Measurements from ENCODE around the gene MAP2K1. TPM values are rescaled to one million over a fixed set of nuclear protein-coding genes. Genes with fewer than 3 reads are reported as not detected.
A peak's percentile ranks its signal among the peaks of the same experiment; 100 is the strongest.

MAP2K1 gene
- total RNA-seq, 1 donor from 2014 or later = 42.0 TPM

DNA sequence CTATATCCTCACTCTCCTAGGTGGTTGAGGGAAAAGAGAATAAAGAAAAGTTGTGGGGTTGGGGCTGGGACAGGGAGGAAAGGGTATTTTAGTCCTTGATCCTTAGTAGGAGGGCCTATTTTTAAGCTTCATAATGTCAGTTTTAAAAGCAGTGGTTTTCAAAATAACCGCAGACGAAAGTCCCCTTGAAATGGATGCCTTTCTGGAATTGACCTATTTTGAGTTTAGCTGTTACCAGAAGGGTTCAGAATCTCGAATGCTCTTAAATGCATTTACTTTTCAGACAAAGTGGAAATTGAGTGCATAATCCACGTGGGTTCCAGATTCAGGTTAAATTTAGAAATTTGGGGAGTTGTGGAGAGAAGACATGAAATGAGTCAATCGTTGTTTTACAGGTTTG, 16.6 kb downstream of the MAP2K1 start:
- CTCF ChIA-PET = interaction anchor here (1.2 kb wide), 1 partner anchor 17 kb away, joined by 3 read pairs; the partner anchor contains the start of gene MAP2K1
- ATAC-seq (ENCODE audit: low read depth) (no peak), DNase-seq (no peak)
- Mint-ChIP-seq H3K4me3 (no peak overlapping the region), H3K4me1 (peaks cover 68% of the 10 kb centered on the region), H3K27me3 (no peaks in the 10 kb centered on the region), H3K36me3 (ENCODE audit: low read depth) (peaks cover 9% of the 10 kb centered on the region), H3K27ac (no peak overlapping the region), H3K9me3 (no peaks in the 10 kb centered on the region)
- POLR2A ChIA-PET = interaction anchor here (1.0 kb wide), 1 partner anchor 95 kb away, joined by 3 read pairs; no protein-coding TSS in a partner anchor
- intact Hi-C loops (cut with micrococcal nuclease) = no loop called here
- TF ChIP-seq, protein P1, sequence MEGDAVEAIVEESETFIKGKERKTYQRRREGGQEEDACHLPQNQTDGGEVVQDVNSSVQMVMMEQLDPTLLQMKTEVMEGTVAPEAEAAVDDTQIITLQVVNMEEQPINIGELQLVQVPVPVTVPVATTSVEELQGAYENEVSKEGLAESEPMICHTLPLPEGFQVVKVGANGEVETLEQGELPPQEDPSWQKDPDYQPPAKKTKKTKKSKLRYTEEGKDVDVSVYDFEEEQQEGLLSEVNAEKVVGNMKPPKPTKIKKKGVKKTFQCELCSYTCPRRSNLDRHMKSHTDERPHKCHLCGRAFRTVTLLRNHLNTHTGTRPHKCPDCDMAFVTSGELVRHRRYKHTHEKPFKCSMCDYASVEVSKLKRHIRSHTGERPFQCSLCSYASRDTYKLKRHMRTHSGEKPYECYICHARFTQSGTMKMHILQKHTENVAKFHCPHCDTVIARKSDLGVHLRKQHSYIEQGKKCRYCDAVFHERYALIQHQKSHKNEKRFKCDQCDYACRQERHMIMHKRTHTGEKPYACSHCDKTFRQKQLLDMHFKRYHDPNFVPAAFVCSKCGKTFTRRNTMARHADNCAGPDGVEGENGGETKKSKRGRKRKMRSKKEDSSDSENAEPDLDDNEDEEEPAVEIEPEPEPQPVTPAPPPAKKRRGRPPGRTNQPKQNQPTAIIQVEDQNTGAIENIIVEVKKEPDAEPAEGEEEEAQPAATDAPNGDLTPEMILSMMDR (IDR thresholded peaks at IDR 0.05) = no peak

DNA sequence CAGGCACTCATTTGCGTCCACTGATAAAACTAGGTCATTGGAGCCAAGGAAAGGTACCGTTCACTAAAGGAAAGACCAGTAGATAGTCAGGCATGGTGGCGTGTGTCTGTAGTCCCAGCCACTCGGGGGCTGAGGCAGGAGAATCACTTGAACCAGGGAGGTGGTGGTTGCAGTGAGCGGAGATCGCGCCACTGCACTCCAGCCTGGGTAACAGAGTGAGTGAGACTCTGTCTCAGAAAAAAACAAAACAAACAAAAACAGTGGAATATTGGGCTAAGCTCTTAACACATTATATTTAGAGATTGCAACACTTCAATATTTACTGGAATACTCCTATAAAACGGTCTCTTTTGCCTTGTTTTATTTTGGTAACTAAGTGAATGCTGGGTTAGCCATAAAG, 17.4 kb downstream of the MAP2K1 start:
- Mint-ChIP-seq H3K4me3 (no peak overlapping the region), H3K36me3 (ENCODE audit: low read depth) (peaks cover 6% of the 10 kb centered on the region), H3K27me3 (no peaks in the 10 kb centered on the region), H3K9me3 (no peaks in the 10 kb centered on the region), H3K4me1 (peaks cover 74% of the 10 kb centered on the region), H3K27ac (no peak overlapping the region)
- ATAC-seq (ENCODE audit: low read depth) (no peak), DNase-seq (no peak)
- TF ChIP-seq, protein P1 (IDR thresholded peaks at IDR 0.05) = no peak
- ChIA-PET CTCF (interaction anchor here (0.9 to 1.1 kb wide), 2 partner anchors 18 to 94 kb away, joined by 3 read pairs; partner anchors contain the start of gene SNAPC5), POLR2A (no interaction called here)
- intact Hi-C loops (cut with micrococcal nuclease) = no loop called here

DNA sequence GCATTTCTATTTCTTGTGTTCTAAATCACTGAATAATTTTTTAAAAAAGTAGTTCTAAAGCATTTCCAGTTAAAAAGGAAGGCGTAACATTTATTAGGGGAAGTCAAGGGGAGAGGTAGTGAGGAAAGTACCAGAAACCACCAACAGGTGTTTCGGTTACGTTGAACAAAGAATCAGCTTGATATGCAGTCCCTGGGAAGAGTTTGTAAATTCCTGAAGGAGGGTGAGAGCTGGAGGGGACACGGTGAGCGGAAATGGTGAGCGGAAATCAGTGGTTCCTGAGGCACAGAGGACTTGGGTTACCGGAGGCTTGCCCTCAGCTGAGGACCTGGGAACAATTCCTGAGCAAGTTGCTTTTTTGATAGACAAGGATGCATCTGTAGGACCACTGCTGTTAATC, 17.8 kb downstream of the MAP2K1 start:
- intact Hi-C loops (cut with micrococcal nuclease) = no loop called here
- Mint-ChIP-seq H3K4me1 (peaks cover 75% of the 10 kb centered on the region), H3K36me3 (ENCODE audit: low read depth) (peaks cover 2% of the 10 kb centered on the region), H3K9me3 (no peaks in the 10 kb centered on the region), H3K27me3 (no peaks in the 10 kb centered on the region), H3K4me3 (peak overlapping the region; percentile 5), H3K27ac (no peak overlapping the region)
- ChIA-PET POLR2A (no interaction called here), CTCF (interaction anchor here (0.9 to 1.1 kb wide), 2 partner anchors 18 to 93 kb away, joined by 3 read pairs; partner anchors contain the start of gene SNAPC5)
- TF ChIP-seq, protein P1 (IDR thresholded peaks at IDR 0.05) = no peak
- ATAC-seq (ENCODE audit: low read depth) (no peak), DNase-seq (no peak)

DNA sequence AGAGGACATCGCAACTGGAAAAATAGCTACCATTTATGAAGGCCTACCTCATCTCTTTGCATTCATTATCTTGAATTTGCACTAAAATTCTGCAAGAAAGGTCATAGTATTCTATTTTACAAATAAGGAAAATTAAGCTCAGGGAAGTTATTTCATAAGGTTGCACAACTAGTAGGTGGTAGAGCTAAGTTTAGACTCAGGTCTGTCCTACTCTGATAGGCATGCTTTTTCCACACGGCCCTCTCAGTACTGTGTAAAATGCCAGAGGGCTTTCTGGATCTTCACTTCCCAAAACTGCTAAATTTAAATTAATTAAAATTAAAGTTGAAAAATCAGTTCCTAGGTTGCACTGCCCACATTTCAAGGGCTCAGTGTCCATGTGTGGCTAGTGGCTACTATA, 18.3 kb downstream of the MAP2K1 start:
- Mint-ChIP-seq H3K4me3 (no peak overlapping the region), H3K27ac (no peak overlapping the region), H3K9me3 (no peaks in the 10 kb centered on the region), H3K36me3 (ENCODE audit: low read depth) (peaks cover 5% of the 10 kb centered on the region), H3K27me3 (no peaks in the 10 kb centered on the region), H3K4me1 (peaks cover 80% of the 10 kb centered on the region)
- POLR2A ChIA-PET = no interaction called here
- TF ChIP-seq, protein P1 (IDR thresholded peaks at IDR 0.05) = no peak
- ATAC-seq (ENCODE audit: low read depth) (no peak), DNase-seq (no peak)
- CTCF ChIA-PET = interaction anchor here (0.9 to 1.1 kb wide), 2 partner anchors 19 to 93 kb away, joined by 3 read pairs; partner anchors contain the start of gene SNAPC5
- intact Hi-C loops (cut with micrococcal nuclease) = no loop called here

DNA sequence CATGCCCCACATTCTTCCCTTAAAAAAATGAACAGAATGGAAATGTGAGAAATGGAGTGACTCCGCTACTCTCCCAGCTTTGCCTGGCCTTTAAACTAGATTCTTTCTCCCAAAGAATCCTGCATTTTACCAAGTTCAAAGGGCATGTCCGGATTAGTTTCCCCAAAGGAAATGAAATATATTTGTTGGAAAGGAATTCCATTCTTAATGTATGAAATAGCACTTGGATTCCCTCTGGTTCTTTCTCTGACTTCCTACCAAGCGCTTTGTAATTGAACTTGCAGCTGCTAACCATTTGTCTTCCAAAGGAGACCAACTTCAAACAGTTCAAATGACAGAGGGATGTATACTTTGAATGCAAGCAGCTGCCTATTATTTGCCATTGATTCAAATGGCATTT, 18.9 kb downstream of the MAP2K1 start:
- Mint-ChIP-seq H3K27me3 (no peaks in the 10 kb centered on the region), H3K4me3 (no peak overlapping the region), H3K9me3 (no peaks in the 10 kb centered on the region), H3K4me1 (peaks cover 80% of the 10 kb centered on the region), H3K36me3 (ENCODE audit: low read depth) (peaks cover 5% of the 10 kb centered on the region), H3K27ac (no peak overlapping the region)
- TF ChIP-seq, protein P1 (IDR thresholded peaks at IDR 0.05) = no peak
- CTCF ChIA-PET = no interaction called here
- POLR2A ChIA-PET = no interaction called here
- no peak for DNase-seq
- ATAC-seq (ENCODE audit: low read depth) = no peak
- intact Hi-C loops (cut with micrococcal nuclease) = no loop called here

Measured in activated B cell treated with CpG ODN at 0.5 μM for 24 hours (primary cell).